Thymus (tissue), 11 donors: ENCODE results near the gene RRP9. TPM values are rescaled to one million over a fixed set of nuclear protein-coding genes. Genes with fewer than 3 reads are reported as not detected.

Source experiments
- DNase-seq, 9 donors: peaks; one replicate each; pipeline ENCODE4 v3.0.0-alpha.2; 2013; ENCODE audit warnings: low spot score in 9 of 9, low read depth in 6 of 9, missing footprints in 1 of 9
- H3K27ac ChIP-seq, 2 donors: one replicate each; pipeline ENCODE4 v1.5.1; 2013; ENCODE audit warnings: control low read depth in 1 of 2, low read depth in 1 of 2, low read length in 1 of 2, mild to moderate bottlenecking in 1 of 2, moderate library complexity in 1 of 2
- H3K27me3 ChIP-seq, 2 donors: one replicate each; pipeline ENCODE4 v1.5.1; 2013; ENCODE audit warnings: low read length in 1 of 2; ENCODE audit not compliant: control insufficient read depth in 2 of 2, insufficient read depth in 1 of 2
- H3K36me3 ChIP-seq, 2 donors: one replicate each; pipeline ENCODE4 v1.5.1; 2013; ENCODE audit warnings: low read length in 1 of 2, mild to moderate bottlenecking in 1 of 2, moderate library complexity in 1 of 2; ENCODE audit not compliant: control insufficient read depth in 2 of 2, insufficient read depth in 2 of 2
- H3K4me1 ChIP-seq, 2 donors: one replicate each; pipeline ENCODE4 v1.5.1; 2013; ENCODE audit warnings: low read length in 2 of 2; ENCODE audit not compliant: control insufficient read depth in 2 of 2, insufficient read depth in 2 of 2
- H3K4me3 ChIP-seq, 2 donors: one replicate each; pipeline ENCODE4 v1.5.1; 2013; ENCODE audit warnings: low read length in 2 of 2, control low read depth in 1 of 2, mild to moderate bottlenecking in 1 of 2
- H3K9me3 ChIP-seq, 2 donors: one replicate each; pipeline ENCODE4 v1.5.1; 2013; ENCODE audit warnings: low read length in 1 of 2, mild to moderate bottlenecking in 1 of 2; ENCODE audit not compliant: control insufficient read depth in 2 of 2, insufficient read depth in 1 of 2
- WGBS: extraction: QIAGEN DNeasy Blood & Tissue Kit; methylation state at CpG from one replicate; pipeline ENCODE4 v1.1.7; 2013; 5-methylcytosine and 5-hydroxymethylcytosine counted together
- polyA plus RNA-seq: library from polyadenylated mRNA; stranded (reverse); fragments of 200-250 nt; gene quantifications from one replicate; pipeline ENCODE4 v1.2.3, GENCODE V29; 2013
- total RNA-seq: library from RNA; stranded (reverse); fragments of 120-200 nt; gene quantifications from one replicate; pipeline ENCODE4 v1.2.4, GENCODE V29; 2013
- donor health status: healthy.

The RRP9 gene
- total and polyA plus RNA-seq, 2 donors = 16.9 to 18.6 TPM

GRCh38 chr3:51888463-51889105 lies 53.1 kb downstream of the RRP9 start:
- Histone ChIP-seq H3K27me3 (no peaks in the 10 kb centered on the region), H3K9me3 (no peaks in the 10 kb centered on the region), H3K36me3 (no peaks in the 10 kb centered on the region), H3K27ac (no peak overlapping the region), H3K4me1 (peaks cover 3 to 8% of the 10 kb centered on the region in 2 donors), H3K4me3 (no peak overlapping the region)
- 97% methylated on average over 12 of the region's 12 CpGs for WGBS
- no peak for DNase-seq

GRCh38 chr3:51887620-51888019 lies 54.1 kb downstream of the RRP9 start:
- DNase-seq = no peak
- Histone ChIP-seq H3K9me3 (no peaks in the 10 kb centered on the region), H3K4me1 (peaks cover 3 to 8% of the 10 kb centered on the region in 2 donors), H3K27me3 (no peaks in the 10 kb centered on the region), H3K36me3 (no peaks in the 10 kb centered on the region), H3K27ac (no peak overlapping the region), H3K4me3 (no peak overlapping the region)
- 95% methylated on average over 2 of the region's 2 CpGs for WGBS

- H3K9me3 ChIP-seq = no peaks in the 10 kb centered on the region
Measured at GRCh38 chr3:51886447-51886846, 55.3 kb downstream of the RRP9 start.

More at GRCh38 chr3:51886447-51886846, 55.3 kb downstream of the RRP9 start:
- Histone ChIP-seq H3K27ac (no peak overlapping the region), H3K4me3 (no peak overlapping the region), H3K27me3 (no peaks in the 10 kb centered on the region), H3K4me1 (peaks cover under 1 to 4% of the 10 kb centered on the region in 2 donors), H3K36me3 (no peaks in the 10 kb centered on the region)
- DNase-seq = no peak

Other genes starting within 250 kb of the RRP9 start
- gene GRM2, start 234.8 kb downstream of the RRP9 start, total RNA-seq = 0.05 TPM
- gene GRM2, start 234.8 kb downstream of the RRP9 start, polyA plus RNA-seq = 0.91 TPM
- not detected for gene IQCF6, start 162.7 kb downstream of the RRP9 start, total RNA-seq
- gene IQCF6, start 162.7 kb downstream of the RRP9 start, polyA plus RNA-seq = not detected
- gene IQCF2, start 80.3 kb downstream of the RRP9 start, total RNA-seq = not detected
- not detected for gene IQCF2, start 80.3 kb downstream of the RRP9 start, polyA plus RNA-seq
- gene IQCF5, start 66.3 kb downstream of the RRP9 start, total RNA-seq = not detected
- not detected for gene IQCF5, start 66.3 kb downstream of the RRP9 start, polyA plus RNA-seq
- not detected for gene IQCF1, start 38.6 kb downstream of the RRP9 start, total RNA-seq
- gene IQCF1, start 38.6 kb downstream of the RRP9 start, polyA plus RNA-seq = not detected
- 8.0 TPM for gene PARP3, start 459 bp upstream of the RRP9 start, total RNA-seq
- gene PARP3, start 459 bp upstream of the RRP9 start, polyA plus RNA-seq = 11.2 TPM
- 0.05 TPM for gene GPR62, start 13.5 kb upstream of the RRP9 start, total RNA-seq
- 0.02 TPM for gene GPR62, start 13.5 kb upstream of the RRP9 start, polyA plus RNA-seq
- gene PCBP4, start 25.6 kb upstream of the RRP9 start, total RNA-seq = 6.1 TPM
- 21.0 TPM for gene PCBP4, start 25.6 kb upstream of the RRP9 start, polyA plus RNA-seq
- gene ABHD14B, start 32.1 kb upstream of the RRP9 start, total RNA-seq = 22.9 TPM
- gene ABHD14B, start 32.1 kb upstream of the RRP9 start, polyA plus RNA-seq = 48.2 TPM
- 12.7 TPM for gene ABHD14A, start 33.2 kb upstream of the RRP9 start, total RNA-seq
- 17.6 TPM for gene ABHD14A, start 33.2 kb upstream of the RRP9 start, polyA plus RNA-seq
- 11.2 TPM for gene ACY1, start 41.6 kb upstream of the RRP9 start, total RNA-seq
- 17.6 TPM for gene ACY1, start 41.6 kb upstream of the RRP9 start, polyA plus RNA-seq
- 1,457 TPM for gene RPL29, start 54.0 kb upstream of the RRP9 start, total RNA-seq
- 1,964 TPM for gene RPL29, start 54.0 kb upstream of the RRP9 start, polyA plus RNA-seq
- gene DUSP7, start 114.7 kb upstream of the RRP9 start, total RNA-seq = 7.7 TPM
- 6.3 TPM for gene DUSP7, start 114.7 kb upstream of the RRP9 start, polyA plus RNA-seq
- gene POC1A, start 212.5 kb upstream of the RRP9 start, total RNA-seq = 12.3 TPM
- gene POC1A, start 212.5 kb upstream of the RRP9 start, polyA plus RNA-seq = 2.6 TPM